ENCODE measurements around the gene COMMD7. TPM values are rescaled to one million over a fixed set of nuclear protein-coding genes. Genes with fewer than 3 reads are reported as not detected.
"Not testable (repeated sequence)": the region's sequence is repeated elsewhere in the genome, so short reads cannot be mapped to it uniquely, and the experiment has no call there.

Gene COMMD7
- total RNA-seq, 1 experiment from 2014 or later = 13.2 TPM

GRCh38 chr20:32697608-32698007 is 45.7 kb downstream of the COMMD7 start:
- Histone ChIP-seq H3K9me3 (ENCODE audit: control insufficient read depth in 1 of 2, insufficient read depth in 1 of 2, low read depth in 1 of 2, low read length in 2 of 2) (no peaks in the 10 kb centered on the region), H3K79me2 (ENCODE audit: insufficient read depth, low read length) (no peaks in the 10 kb centered on the region), H3K9ac (ENCODE audit: low read length) (no peak overlapping the region), H2AFZ (ENCODE audit: low read depth, low read length, poor library complexity, severe bottlenecking) (no peak overlapping the region), H3K4me3 (replicated peaks in 1 of 2; ENCODE audit: low read depth in 1 of 2, low read length in 2 of 2) (no peak overlapping the region), H3K4me1 (ENCODE audit: control insufficient read depth in 1 of 2, insufficient read depth in 2 of 2, low read length in 2 of 2) (no peaks in the 10 kb centered on the region), H4K20me1 (ENCODE audit: insufficient read depth) (no peaks in the 10 kb centered on the region), H3K27me3 (ENCODE audit: insufficient read depth, low read length) (no peaks in the 10 kb centered on the region), H3K27ac (ENCODE audit: low read depth, low read length) (no peak overlapping the region), H3K9me2 (ENCODE audit: insufficient read depth) (no peaks in the 10 kb centered on the region), H3K4me2 (ENCODE audit: low read length) (no peak overlapping the region), H3K36me3 (ENCODE audit: control insufficient read depth in 1 of 2, insufficient read depth in 2 of 2, low read length in 2 of 2) (no peaks in the 10 kb centered on the region)
- intact Hi-C loops (cut with micrococcal nuclease) = no loop called here
- ChIA-PET RAD21 (ENCODE audit: low non-redundant PET in 1 of 2, low total read pairs in 2 of 2, uncharacterized antibody in 2 of 2, unreplicated experiment in 2 of 2) (no interaction called here), POLR2A (no interaction called here), CTCF (no interaction called here)
- no peak for DNase-seq (ENCODE audit: low read depth, low spot score)
- no peak for ATAC-seq
- TF ChIP-seq ZNF274 (IDR thresholded peaks at IDR 0.05; ENCODE audit: low read depth, low read length) (no peak), JUND (IDR thresholded peaks at IDR 0.05) (no peak)
- TF ChIP-seq, protein P1, sequence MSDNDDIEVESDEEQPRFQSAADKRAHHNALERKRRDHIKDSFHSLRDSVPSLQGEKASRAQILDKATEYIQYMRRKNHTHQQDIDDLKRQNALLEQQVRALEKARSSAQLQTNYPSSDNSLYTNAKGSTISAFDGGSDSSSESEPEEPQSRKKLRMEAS (IDR thresholded peaks at IDR 0.05) = no peak
- BruUV-seq (replicated peaks) = no TSS peak

DNA sequence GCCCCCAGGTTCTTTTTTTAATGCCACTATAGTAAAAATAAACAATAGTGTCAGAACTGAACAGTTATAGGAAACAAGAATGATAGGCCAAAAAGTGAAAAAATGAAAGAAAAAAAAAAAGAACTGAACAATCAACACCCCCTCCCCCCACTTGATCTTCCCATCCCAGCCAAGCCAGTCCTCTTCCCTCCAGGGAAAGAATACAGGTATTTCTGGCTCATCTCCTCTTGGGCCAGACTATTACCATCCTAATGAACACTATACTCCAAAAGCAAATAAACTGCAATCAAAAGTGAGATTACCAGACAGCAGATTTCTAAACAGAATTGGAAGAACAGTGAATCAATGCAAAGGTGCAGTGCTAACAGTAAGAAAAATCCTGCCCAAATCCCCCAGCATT is 48.2 kb downstream of the COMMD7 start:
- no TSS peak for BruUV-seq (replicated peaks)
- Histone ChIP-seq H3K36me3 (ENCODE audit: control insufficient read depth in 1 of 2, insufficient read depth in 2 of 2, low read length in 2 of 2) (no peaks in the 10 kb centered on the region), H3K4me2 (ENCODE audit: low read length) (no peak overlapping the region), H3K4me3 (replicated peaks in 1 of 2; ENCODE audit: low read depth in 1 of 2, low read length in 2 of 2) (no peak overlapping the region), H3K9me3 (ENCODE audit: control insufficient read depth in 1 of 2, insufficient read depth in 1 of 2, low read depth in 1 of 2, low read length in 2 of 2) (no peaks in the 10 kb centered on the region), H3K9me2 (ENCODE audit: insufficient read depth) (no peaks in the 10 kb centered on the region), H3K4me1 (ENCODE audit: control insufficient read depth in 1 of 2, insufficient read depth in 2 of 2, low read length in 2 of 2) (no peaks in the 10 kb centered on the region), H3K27ac (ENCODE audit: low read depth, low read length) (no peak overlapping the region), H3K27me3 (ENCODE audit: insufficient read depth, low read length) (no peaks in the 10 kb centered on the region), H3K9ac (ENCODE audit: low read length) (no peak overlapping the region), H3K79me2 (ENCODE audit: insufficient read depth, low read length) (no peaks in the 10 kb centered on the region), H2AFZ (ENCODE audit: low read depth, low read length, poor library complexity, severe bottlenecking) (no peak overlapping the region), H4K20me1 (ENCODE audit: insufficient read depth) (no peaks in the 10 kb centered on the region)
- ChIA-PET POLR2A (no interaction called here), RAD21 (ENCODE audit: low non-redundant PET in 1 of 2, low total read pairs in 2 of 2, uncharacterized antibody in 2 of 2, unreplicated experiment in 2 of 2) (no interaction called here), CTCF (no interaction called here)
- DNase-seq (ENCODE audit: low read depth, low spot score) (no peak), ATAC-seq (no peak)
- intact Hi-C loops (cut with micrococcal nuclease) = no loop called here
- TF ChIP-seq RAD21 (IDR thresholded peaks at IDR 0.05; ENCODE audit: low read depth) = no peak
- no peak for TF ChIP-seq REST (IDR thresholded peaks at IDR 0.05; ENCODE audit: low read depth)
- TF ChIP-seq EZH2 (IDR thresholded peaks at IDR 0.05) = no peak

- H3K9me2 ChIP-seq (ENCODE audit: insufficient read depth); CTCF ChIA-PET; RAD21 ChIA-PET (ENCODE audit: low non-redundant PET in 1 of 2, low total read pairs in 2 of 2, uncharacterized antibody in 2 of 2, unreplicated experiment in 2 of 2); DNase-seq (ENCODE audit: low read depth, low spot score); intact Hi-C loops (cut with micrococcal nuclease); BruUV-seq (replicated peaks); H3K9ac ChIP-seq (ENCODE audit: low read length); H3K4me3 ChIP-seq (replicated peaks in 1 of 2; ENCODE audit: low read depth in 1 of 2, low read length in 2 of 2); H3K27ac ChIP-seq (ENCODE audit: low read depth, low read length); H3K27me3 ChIP-seq (ENCODE audit: insufficient read depth, low read length); H3K4me1 ChIP-seq (ENCODE audit: control insufficient read depth in 1 of 2, insufficient read depth in 2 of 2, low read length in 2 of 2); H3K9me3 ChIP-seq (ENCODE audit: control insufficient read depth in 1 of 2, insufficient read depth in 1 of 2, low read depth in 1 of 2, low read length in 2 of 2); ATAC-seq; H3K79me2 ChIP-seq (ENCODE audit: insufficient read depth, low read length); H2AFZ ChIP-seq (ENCODE audit: low read depth, low read length, poor library complexity, severe bottlenecking); H4K20me1 ChIP-seq (ENCODE audit: insufficient read depth); POLR2A ChIA-PET; H3K4me2 ChIP-seq (ENCODE audit: low read length); H3K36me3 ChIP-seq (ENCODE audit: control insufficient read depth in 1 of 2, insufficient read depth in 2 of 2, low read length in 2 of 2): not testable (repeated sequence)
These were observed 54.3 kb downstream of the COMMD7 start for GRCh38 chr20:32688966-32689365.

Data from HCT116 (cell line).